Right renal cortex interstitium (tissue), 3 donors: ENCODE results near the gene ZNF490. TPM values are rescaled to one million over a fixed set of nuclear protein-coding genes. Genes with fewer than 3 reads are reported as not detected.
"Not testable (repeated sequence)": the region's sequence is repeated elsewhere in the genome, so short reads cannot be mapped to it uniquely, and the experiment has no call there.

Experiments
- DNase-seq, 3 donors: peaks; one replicate each; pipeline ENCODE4 v3.0.0-alpha.2; 2013; ENCODE audit warnings: low read depth in 3 of 3, low spot score in 2 of 3
- polyA plus RNA-seq, 3 donors: library from polyadenylated mRNA; unstranded; fragments of 120-200 nt; gene quantifications; one replicate each; pipeline ENCODE4 v1.2.1, GENCODE V29; 2013; ENCODE audit not compliant: insufficient read length in 3 of 3

Gene ZNF490
- polyA plus RNA-seq, 3 donors = 3.3 to 5.3 (median 4.7) TPM

- DNase-seq = no peak
Observed at GRCh38 chr19:12623361-12624031, 12.9 kb upstream of the ZNF490 start.

GRCh38 chr19:12621253-12622024, 10.8 kb upstream of the ZNF490 start:
- not testable (repeated sequence) for DNase-seq

GRCh38 chr19:12617646-12618045, 7.0 kb upstream of the ZNF490 start:
- no peak for DNase-seq

GRCh38 chr19:12611361-12611699, 717 bp upstream of the ZNF490 start:
- peak; percentile 69 to 71 (median 71) for DNase-seq

- no peak for DNase-seq
Observed at GRCh38 chr19:12607631-12608030, 3.0 kb downstream of the ZNF490 start.

GRCh38 chr19:12606796-12607195, 3.8 kb downstream of the ZNF490 start:
- no peak for DNase-seq

- DNase-seq = no peak
Observed at GRCh38 chr19:12603714-12604113, 6.9 kb downstream of the ZNF490 start.

GRCh38 chr19:12597594-12597993, 13.0 kb downstream of the ZNF490 start:
- DNase-seq = no peak

GRCh38 chr19:12596927-12597548, 13.6 kb downstream of the ZNF490 start:
- DNase-seq = no peak

- no peak for DNase-seq
Observed at GRCh38 chr19:12596485-12596884, 14.1 kb downstream of the ZNF490 start.

- no peak for DNase-seq
Observed at GRCh38 chr19:12581100-12581499, 29.5 kb downstream of the ZNF490 start.

GRCh38 chr19:12580180-12580694, 30.4 kb downstream of the ZNF490 start:
- no peak for DNase-seq

GRCh38 chr19:12578641-12579040, 32.0 kb downstream of the ZNF490 start:
- no peak for DNase-seq

GRCh38 chr19:12574036-12574435, 36.6 kb downstream of the ZNF490 start:
- no peak for DNase-seq

- DNase-seq = no peak
Observed at GRCh38 chr19:12567951-12568350, 42.7 kb downstream of the ZNF490 start.

- DNase-seq = not testable (repeated sequence)
Observed at GRCh38 chr19:12566380-12566779, 44.2 kb downstream of the ZNF490 start.

GRCh38 chr19:12564016-12564664, 46.5 kb downstream of the ZNF490 start:
- DNase-seq = peak; percentile 58 to 80 (median 68)

GRCh38 chr19:12555456-12555930, 55.1 kb downstream of the ZNF490 start:
- no peak for DNase-seq

GRCh38 chr19:12551060-12551832, 59.4 kb downstream of the ZNF490 start, which contains the start of gene ZNF564:
Gene ZNF564 (minus strand): TSS chr19:12551482. CDS start chr19:12551332, 150 bp downstream.
- peak; percentile 93 to 98 (median 97) for DNase-seq

- no peak for DNase-seq
Observed at GRCh38 chr19:12546903-12547302, 63.7 kb downstream of the ZNF490 start.
